NT2/D1 (cell line): ENCODE data around the gene SLC23A3.

Source experiments
- DNase-seq: peaks from one replicate; pipeline ENCODE4 v3.0.0-alpha.2; 2011; ENCODE audit warnings: low read depth, low spot score
- H3K27me3 ChIP-seq: 2 replicates; pipeline ENCODE4 v1.6.0; 2011; ENCODE audit warnings: mild to moderate bottlenecking; ENCODE audit not compliant: insufficient read length, insufficient read depth
- H3K36me3 ChIP-seq: 2 replicates; pipeline ENCODE4 v1.6.1; 2011; ENCODE audit warnings: mild to moderate bottlenecking, low read length, mixed read lengths; ENCODE audit not compliant: insufficient read depth, insufficient read length
- H3K4me1 ChIP-seq: 2 replicates; pipeline ENCODE4 v1.5.1; 2011; ENCODE audit not compliant: insufficient read depth, insufficient read length
- H3K4me3 ChIP-seq: 2 replicates; pipeline ENCODE4 v1.5.1; 2011; ENCODE audit warnings: low read depth; ENCODE audit not compliant: insufficient read length
- H3K9ac ChIP-seq: 2 replicates; pipeline ENCODE4 v1.6.0; 2011; ENCODE audit warnings: low read depth; ENCODE audit not compliant: insufficient read length
- H3K9me3 ChIP-seq: 2 replicates; pipeline ENCODE4 v1.5.1; 2011; ENCODE audit warnings: mild to moderate bottlenecking, low read length; ENCODE audit not compliant: insufficient read depth
- SUZ12 ChIP-seq: IDR thresholded peaks from 2 replicates; pipeline ENCODE4 v1.6.1; 2011; ENCODE audit not compliant: insufficient read length, insufficient read depth; ENCODE audit errors: extremely low read depth
- YY1 ChIP-seq: IDR thresholded peaks from 2 replicates; pipeline ENCODE4 v1.6.1; 2011; ENCODE audit not compliant: insufficient read length, insufficient read depth
- ZNF274 ChIP-seq: IDR thresholded peaks from 2 replicates; pipeline ENCODE4 v1.6.1; 2011; ENCODE audit warnings: mild to moderate bottlenecking, low read depth, low read length

Gene SLC23A3

DNA sequence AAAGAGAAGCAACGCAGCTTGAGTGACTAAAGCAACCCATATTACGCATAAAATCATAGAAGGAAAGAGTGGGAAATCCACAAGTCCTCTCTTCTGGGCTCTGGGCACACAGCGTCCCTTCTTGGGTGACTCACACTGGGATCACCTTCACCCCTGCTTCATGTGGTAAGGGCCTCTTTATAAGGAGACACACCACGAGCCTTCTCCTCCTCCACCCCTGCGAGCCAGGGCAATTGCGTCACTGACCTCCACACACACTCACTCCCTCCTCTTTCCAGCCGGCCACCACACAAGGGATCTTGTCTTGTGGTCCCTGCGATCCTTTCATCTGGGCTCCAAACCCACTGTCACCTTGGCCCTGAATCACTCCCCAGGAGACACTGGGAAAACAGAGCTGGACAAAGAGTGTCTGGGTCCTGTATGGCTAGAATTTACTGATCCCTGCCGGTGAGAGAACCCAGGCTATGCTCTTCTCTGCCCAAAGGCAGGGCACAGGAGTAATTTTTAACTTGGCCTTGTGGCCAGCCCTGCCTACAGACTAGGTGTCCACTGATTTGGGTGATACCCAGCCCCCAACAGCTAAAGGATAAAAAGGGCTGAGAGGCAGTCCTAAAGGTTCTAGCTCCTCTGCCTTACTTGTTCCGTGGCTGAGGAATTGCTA, 44.5 kb downstream of the SLC23A3 start:
- Histone ChIP-seq H3K4me1 (no peaks in the 10 kb centered on the region), H3K9ac (no peak overlapping the region), H3K27me3 (no peaks in the 10 kb centered on the region), H3K36me3 (no peaks in the 10 kb centered on the region), H3K9me3 (no peaks in the 10 kb centered on the region), H3K4me3 (no peak overlapping the region)
- no peak for DNase-seq
- TF ChIP-seq ZNF274 (no peak), YY1 (no peak), SUZ12 (no peak)

DNA sequence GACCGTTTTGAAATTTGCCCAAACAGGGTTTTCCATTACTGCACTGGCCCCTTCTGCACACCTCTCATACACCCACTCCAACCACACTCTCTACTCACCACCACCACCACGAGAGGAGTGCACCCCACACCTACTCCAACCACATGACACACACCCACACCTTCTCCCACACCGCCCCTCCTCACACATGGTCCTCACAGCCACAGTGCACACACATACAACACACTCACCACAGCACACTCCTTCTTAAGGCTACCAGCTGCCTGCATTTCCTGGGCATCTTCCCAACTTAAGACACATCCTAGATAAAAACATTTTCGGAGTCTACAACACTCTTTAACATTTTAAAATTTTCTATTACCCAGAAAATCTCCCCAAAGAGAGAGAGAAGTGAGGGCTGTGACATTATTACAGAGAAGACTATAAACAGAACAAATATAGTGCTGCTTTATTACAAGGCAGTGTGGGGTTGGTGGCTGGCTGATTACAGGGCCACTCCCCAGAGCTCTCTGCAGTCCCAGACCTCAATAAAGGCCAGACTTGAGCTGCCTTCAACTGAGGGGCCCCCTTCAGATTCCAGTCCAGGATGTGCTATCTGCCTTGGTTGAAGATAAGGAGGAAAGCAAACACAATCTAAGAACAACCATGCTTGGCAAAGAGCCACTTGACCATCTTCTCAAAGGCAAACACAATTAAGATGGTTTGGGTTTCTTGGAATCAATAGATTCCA, 45.3 kb downstream of the SLC23A3 start:
- H3K36me3 ChIP-seq, result no peaks in the 10 kb centered on the region
- no peaks in the 10 kb centered on the region for H3K27me3 ChIP-seq
- H3K9me3 ChIP-seq, result no peaks in the 10 kb centered on the region
- no peak overlapping the region for H3K4me3 ChIP-seq
- no peak for DNase-seq
- TF ChIP-seq SUZ12, result no peak
- TF ChIP-seq YY1, result no peak
- TF ChIP-seq ZNF274, result no peak
- H3K4me1 ChIP-seq, result no peaks in the 10 kb centered on the region
- no peak overlapping the region for H3K9ac ChIP-seq

DNA sequence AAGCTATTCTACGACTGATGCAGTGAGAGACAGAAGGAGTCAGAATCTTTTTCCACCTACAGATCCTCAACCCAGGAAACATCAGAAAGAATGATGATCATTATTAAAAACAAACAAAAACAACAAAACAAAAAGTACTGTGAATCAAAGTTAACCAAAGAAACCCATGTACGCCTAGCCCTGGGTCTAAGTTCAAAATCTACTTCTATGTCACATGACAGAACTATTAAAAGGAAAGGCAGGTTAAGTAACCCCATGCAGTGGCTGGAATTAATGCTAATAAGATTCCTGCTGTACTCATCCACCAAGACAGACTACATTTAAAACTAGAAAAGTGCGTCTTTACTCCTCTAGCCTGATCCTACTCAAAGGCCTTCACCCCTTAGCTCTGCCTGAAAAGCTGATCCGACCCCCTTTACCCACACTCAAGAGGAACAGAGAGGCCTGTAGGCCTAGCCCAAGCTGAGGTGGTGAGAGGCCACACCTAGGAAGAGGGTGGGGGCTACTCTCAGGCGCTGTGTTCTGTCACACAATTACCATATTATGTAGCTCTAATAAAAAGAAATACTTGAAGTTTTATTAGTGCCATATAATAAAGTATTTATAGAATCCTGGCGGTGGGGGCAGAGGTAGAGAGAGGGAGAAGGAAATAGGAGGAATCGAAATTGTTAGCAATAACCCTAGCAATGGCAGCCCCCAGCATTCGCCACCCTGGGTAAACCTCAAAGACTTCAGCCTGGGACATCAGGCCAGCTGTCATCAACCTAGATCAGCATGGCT, 46.3 kb downstream of the SLC23A3 start:
- Histone ChIP-seq H3K4me1 (peaks cover 2% of the 10 kb centered on the region), H3K36me3 (no peaks in the 10 kb centered on the region), H3K9ac (no peak overlapping the region), H3K4me3 (no peak overlapping the region), H3K27me3 (no peaks in the 10 kb centered on the region), H3K9me3 (no peaks in the 10 kb centered on the region)
- TF ChIP-seq SUZ12, result no peak
- no peak for TF ChIP-seq YY1
- no peak for TF ChIP-seq ZNF274
- DNase-seq, result no peak

DNA sequence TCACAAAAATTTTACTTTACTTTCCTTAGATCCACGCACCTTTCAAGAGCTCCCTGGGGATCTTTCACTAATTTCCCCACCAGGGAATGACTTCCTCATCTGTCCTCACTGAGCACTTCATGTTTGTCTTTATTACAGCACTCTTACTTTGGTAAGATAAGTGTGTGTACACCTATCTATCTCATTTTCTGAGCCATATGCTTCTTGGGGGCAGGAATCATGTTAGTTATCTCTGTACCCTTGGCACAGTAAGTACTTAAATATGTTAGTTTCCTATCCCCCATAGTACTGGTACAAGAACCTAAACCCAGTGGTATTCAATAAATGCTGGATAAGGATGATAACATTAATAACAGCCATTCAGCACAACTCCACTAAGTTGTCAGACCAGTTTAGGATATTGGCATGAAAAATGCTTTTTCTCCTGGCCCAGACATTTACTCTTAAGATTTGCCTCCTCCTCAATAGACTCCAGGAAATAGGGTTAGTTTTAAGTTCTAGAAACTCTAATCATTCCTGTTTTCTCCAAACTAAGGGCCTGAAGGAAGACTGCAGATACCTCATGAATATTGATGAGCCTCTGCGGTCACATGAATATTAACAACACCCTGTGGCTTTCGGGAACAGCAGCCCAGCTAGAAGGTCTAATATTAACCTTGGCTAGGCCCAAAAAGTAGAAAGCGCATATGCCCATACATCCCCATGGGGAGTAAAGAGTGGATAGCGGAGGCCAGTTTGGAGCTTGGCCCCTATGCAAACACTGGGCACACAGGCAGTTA, 47.4 kb downstream of the SLC23A3 start:
- H3K36me3 ChIP-seq, result no peaks in the 10 kb centered on the region
- H3K27me3 ChIP-seq, result no peaks in the 10 kb centered on the region
- H3K4me3 ChIP-seq, result no peak overlapping the region
- DNase-seq, result no peak
- TF ChIP-seq SUZ12 (no peak), ZNF274 (no peak), YY1 (no peak)
- H3K9me3 ChIP-seq, result no peaks in the 10 kb centered on the region
- peaks cover 2% of the 10 kb centered on the region for H3K4me1 ChIP-seq
- H3K9ac ChIP-seq, result no peak overlapping the region

DNA sequence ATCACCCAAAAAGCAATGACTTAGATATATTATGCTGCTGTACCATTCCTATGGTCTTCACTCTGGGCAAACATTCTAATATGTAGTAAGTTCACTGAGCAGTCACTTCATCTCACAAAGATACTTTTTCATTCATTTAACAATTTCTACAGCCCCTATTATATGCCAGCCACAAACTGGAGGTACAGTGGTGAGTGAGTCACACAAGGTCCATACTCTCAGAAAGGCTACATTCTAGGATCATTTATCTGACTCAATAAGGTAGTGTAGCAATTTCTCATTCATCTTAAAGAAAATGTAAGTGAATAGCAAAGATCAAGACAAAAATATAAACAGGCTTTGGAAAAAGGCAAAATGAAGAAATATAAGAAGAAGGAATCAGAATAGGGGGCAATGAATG, 49.7 kb downstream of the SLC23A3 start:
- H3K9ac ChIP-seq, result no peak overlapping the region
- H3K9me3 ChIP-seq, result no peaks in the 10 kb centered on the region
- no peak overlapping the region for H3K4me3 ChIP-seq
- DNase-seq, result no peak
- no peak for TF ChIP-seq SUZ12
- no peak for TF ChIP-seq YY1
- TF ChIP-seq ZNF274, result no peak
- no peaks in the 10 kb centered on the region for H3K36me3 ChIP-seq
- H3K27me3 ChIP-seq, result no peaks in the 10 kb centered on the region
- peaks cover 2% of the 10 kb centered on the region for H3K4me1 ChIP-seq

DNA sequence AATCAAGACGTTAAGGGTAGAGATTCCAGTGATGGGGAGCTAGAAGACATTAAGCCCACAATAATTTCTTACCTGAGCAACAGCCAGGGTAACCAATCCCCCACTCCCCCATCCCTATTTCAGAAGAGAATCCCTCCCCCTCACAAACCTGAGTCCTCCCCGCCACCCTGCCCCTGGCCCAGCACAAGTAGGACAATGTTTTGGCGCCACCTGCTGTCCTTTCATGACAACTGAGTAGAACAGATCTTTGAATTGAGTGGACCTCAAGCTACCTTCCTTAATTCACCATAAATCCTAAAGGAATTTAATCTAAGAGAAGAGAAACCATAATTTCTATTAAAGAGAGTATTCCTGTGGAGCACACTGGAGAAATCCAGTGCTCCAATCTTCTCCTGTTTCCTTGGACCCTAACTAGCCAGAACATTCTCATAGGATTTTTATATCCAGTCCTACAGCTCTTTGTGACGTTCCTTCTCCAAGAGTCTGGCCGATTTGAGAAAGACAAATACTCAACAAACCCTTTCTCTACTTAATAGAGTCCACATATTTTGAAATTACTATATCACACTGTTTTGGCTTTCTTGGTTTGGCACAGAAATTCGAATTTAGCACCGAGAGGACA, 50.3 kb downstream of the SLC23A3 start:
- Histone ChIP-seq H3K9ac (no peak overlapping the region), H3K4me1 (peaks cover 2% of the 10 kb centered on the region), H3K9me3 (no peaks in the 10 kb centered on the region), H3K36me3 (no peaks in the 10 kb centered on the region), H3K27me3 (no peaks in the 10 kb centered on the region), H3K4me3 (no peak overlapping the region)
- TF ChIP-seq ZNF274 (no peak), SUZ12 (no peak), YY1 (no peak)
- peak; percentile 46 for DNase-seq
